ENCODE measurements around the gene SMG6. TPM values are rescaled to one million over a fixed set of nuclear protein-coding genes. Genes with fewer than 3 reads are reported as not detected.

SMG6 gene
- total and polyA plus RNA-seq, 2 experiments from 2014 or later, result 11.9 to 19.9 TPM

DNA sequence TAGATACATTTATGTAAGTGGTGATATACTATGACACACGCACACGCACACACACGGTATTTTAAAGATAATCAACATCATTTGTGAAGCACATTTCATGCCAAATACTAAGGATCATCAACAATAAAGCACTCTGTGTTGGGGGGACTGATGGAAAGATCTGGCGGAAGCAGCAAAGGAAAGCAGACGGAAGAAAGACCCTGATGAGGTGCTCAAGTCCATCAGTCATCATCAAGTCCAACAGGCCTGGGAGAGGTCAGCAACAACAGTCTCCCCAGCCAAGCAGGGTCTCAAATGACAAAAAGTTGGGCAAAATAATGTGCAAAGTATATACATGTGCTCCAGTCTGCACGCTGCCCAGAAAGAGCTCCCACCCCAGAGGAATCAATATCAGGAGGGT lies 193.1 kb downstream of the SMG6 start:
- peaks cover 12% of the 10 kb centered on the region for H3K4me1 ChIP-seq (ENCODE audit: insufficient read depth)
- no peak overlapping the region for H2AFZ ChIP-seq
- H3K27me3 ChIP-seq, result no peaks in the 10 kb centered on the region
- H3K36me3 ChIP-seq (replicated peaks; ENCODE audit: insufficient read depth, low read depth), result no peaks in the 10 kb centered on the region
- TF ChIP-seq EZH2phosphoT487 (IDR thresholded peaks at IDR 0.05; ENCODE audit: low read depth, severe bottlenecking, unreplicated experiment), result no peak
- TF ChIP-seq EZH2 (IDR thresholded peaks at IDR 0.05; ENCODE audit: borderline replicate concordance), result no peak
- H4K20me1 ChIP-seq (ENCODE audit: insufficient read depth, poor library complexity, severe bottlenecking), result no peaks in the 10 kb centered on the region
- WGBS (ENCODE audit: low lambda C conversion rate, missing lambda C conversion rate), result 92% methylated on average over 6 of the region's 6 CpGs
- no peak for DNase-seq (ENCODE audit: low spot score)
- H3K9me3 ChIP-seq (ENCODE audit: low read depth), result no peaks in the 10 kb centered on the region
- H3K79me2 ChIP-seq, result peaks cover 12% of the 10 kb centered on the region
- no peaks in the 10 kb centered on the region for H3K9me2 ChIP-seq (replicated peaks; ENCODE audit: insufficient read depth)
- no peak overlapping the region for H3K4me3 ChIP-seq
- no peak overlapping the region for H3K4me2 ChIP-seq
- peak overlapping the region; percentile 82 for H3K27ac ChIP-seq

GRCh38 chr17:2108170-2108569 lies 195.4 kb downstream of the SMG6 start:
- peaks cover 9% of the 10 kb centered on the region for H3K79me2 ChIP-seq
- peaks cover 12% of the 10 kb centered on the region for H3K4me1 ChIP-seq (ENCODE audit: insufficient read depth)
- H3K4me3 ChIP-seq, result no peak overlapping the region
- no peaks in the 10 kb centered on the region for H3K9me3 ChIP-seq (ENCODE audit: low read depth)
- WGBS (ENCODE audit: low lambda C conversion rate, missing lambda C conversion rate), result 93% methylated on average over 8 of the region's 8 CpGs
- no peak overlapping the region for H3K27ac ChIP-seq
- no peak for DNase-seq (ENCODE audit: low spot score)
- no peaks in the 10 kb centered on the region for H4K20me1 ChIP-seq (ENCODE audit: insufficient read depth, poor library complexity, severe bottlenecking)
- no peak overlapping the region for H2AFZ ChIP-seq
- H3K27me3 ChIP-seq, result no peaks in the 10 kb centered on the region
- no peak for TF ChIP-seq EZH2phosphoT487 (IDR thresholded peaks at IDR 0.05; ENCODE audit: low read depth, severe bottlenecking, unreplicated experiment)
- TF ChIP-seq EZH2 (IDR thresholded peaks at IDR 0.05; ENCODE audit: borderline replicate concordance), result no peak
- TF ChIP-seq, protein P1, sequence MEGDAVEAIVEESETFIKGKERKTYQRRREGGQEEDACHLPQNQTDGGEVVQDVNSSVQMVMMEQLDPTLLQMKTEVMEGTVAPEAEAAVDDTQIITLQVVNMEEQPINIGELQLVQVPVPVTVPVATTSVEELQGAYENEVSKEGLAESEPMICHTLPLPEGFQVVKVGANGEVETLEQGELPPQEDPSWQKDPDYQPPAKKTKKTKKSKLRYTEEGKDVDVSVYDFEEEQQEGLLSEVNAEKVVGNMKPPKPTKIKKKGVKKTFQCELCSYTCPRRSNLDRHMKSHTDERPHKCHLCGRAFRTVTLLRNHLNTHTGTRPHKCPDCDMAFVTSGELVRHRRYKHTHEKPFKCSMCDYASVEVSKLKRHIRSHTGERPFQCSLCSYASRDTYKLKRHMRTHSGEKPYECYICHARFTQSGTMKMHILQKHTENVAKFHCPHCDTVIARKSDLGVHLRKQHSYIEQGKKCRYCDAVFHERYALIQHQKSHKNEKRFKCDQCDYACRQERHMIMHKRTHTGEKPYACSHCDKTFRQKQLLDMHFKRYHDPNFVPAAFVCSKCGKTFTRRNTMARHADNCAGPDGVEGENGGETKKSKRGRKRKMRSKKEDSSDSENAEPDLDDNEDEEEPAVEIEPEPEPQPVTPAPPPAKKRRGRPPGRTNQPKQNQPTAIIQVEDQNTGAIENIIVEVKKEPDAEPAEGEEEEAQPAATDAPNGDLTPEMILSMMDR (IDR thresholded peaks at IDR 0.05; ENCODE audit: poor library complexity), result no peak
- H3K9me2 ChIP-seq (replicated peaks; ENCODE audit: insufficient read depth), result no peaks in the 10 kb centered on the region
- H3K4me2 ChIP-seq, result no peak overlapping the region
- no peaks in the 10 kb centered on the region for H3K36me3 ChIP-seq (replicated peaks; ENCODE audit: insufficient read depth, low read depth)

GRCh38 chr17:2107506-2107905 lies 196.1 kb downstream of the SMG6 start:
- H4K20me1 ChIP-seq (ENCODE audit: insufficient read depth, poor library complexity, severe bottlenecking), result no peaks in the 10 kb centered on the region
- no peak overlapping the region for H3K4me3 ChIP-seq
- no peaks in the 10 kb centered on the region for H3K36me3 ChIP-seq (replicated peaks; ENCODE audit: insufficient read depth, low read depth)
- no peak overlapping the region for H3K27ac ChIP-seq
- no peak for DNase-seq (ENCODE audit: low spot score)
- no peak overlapping the region for H3K4me2 ChIP-seq
- 98% methylated on average over 3 of the region's 3 CpGs for WGBS (ENCODE audit: low lambda C conversion rate, missing lambda C conversion rate)
- peaks cover 9% of the 10 kb centered on the region for H3K79me2 ChIP-seq
- TF ChIP-seq, protein P1 (IDR thresholded peaks at IDR 0.05; ENCODE audit: poor library complexity), result no peak
- TF ChIP-seq EZH2 (IDR thresholded peaks at IDR 0.05; ENCODE audit: borderline replicate concordance) (no peak), EZH2phosphoT487 (IDR thresholded peaks at IDR 0.05; ENCODE audit: low read depth, severe bottlenecking, unreplicated experiment) (no peak)
- no peaks in the 10 kb centered on the region for H3K27me3 ChIP-seq
- H3K4me1 ChIP-seq (ENCODE audit: insufficient read depth), result peaks cover 12% of the 10 kb centered on the region
- H3K9me2 ChIP-seq (replicated peaks; ENCODE audit: insufficient read depth), result no peaks in the 10 kb centered on the region
- H2AFZ ChIP-seq, result no peak overlapping the region
- H3K9me3 ChIP-seq (ENCODE audit: low read depth), result no peaks in the 10 kb centered on the region

GRCh38 chr17:2107050-2107449 lies 196.5 kb downstream of the SMG6 start:
- no peaks in the 10 kb centered on the region for H3K9me2 ChIP-seq (replicated peaks; ENCODE audit: insufficient read depth)
- no peak for DNase-seq (ENCODE audit: low spot score)
- peaks cover 9% of the 10 kb centered on the region for H3K79me2 ChIP-seq
- H3K27me3 ChIP-seq, result no peaks in the 10 kb centered on the region
- H3K9me3 ChIP-seq (ENCODE audit: low read depth), result no peaks in the 10 kb centered on the region
- no peaks in the 10 kb centered on the region for H4K20me1 ChIP-seq (ENCODE audit: insufficient read depth, poor library complexity, severe bottlenecking)
- H3K4me2 ChIP-seq, result no peak overlapping the region
- WGBS (ENCODE audit: low lambda C conversion rate, missing lambda C conversion rate), result 93% methylated on average over 2 of the region's 2 CpGs
- no peak overlapping the region for H2AFZ ChIP-seq
- H3K27ac ChIP-seq, result no peak overlapping the region
- peaks cover 10% of the 10 kb centered on the region for H3K4me1 ChIP-seq (ENCODE audit: insufficient read depth)
- H3K36me3 ChIP-seq (replicated peaks; ENCODE audit: insufficient read depth, low read depth), result no peaks in the 10 kb centered on the region
- no peak overlapping the region for H3K4me3 ChIP-seq
- TF ChIP-seq, protein P1 (IDR thresholded peaks at IDR 0.05; ENCODE audit: poor library complexity), result no peak

Measured in hepatocyte (in vitro differentiated cells).